NCI-H2081 (cell line): ENCODE data around the gene LGMN.

Experiments used
- DNase-seq, 2 experiments: peaks; one replicate each; lab custom pipeline; 2025; lab: John Stamatoyannopoulos, UW

The LGMN gene

DNA sequence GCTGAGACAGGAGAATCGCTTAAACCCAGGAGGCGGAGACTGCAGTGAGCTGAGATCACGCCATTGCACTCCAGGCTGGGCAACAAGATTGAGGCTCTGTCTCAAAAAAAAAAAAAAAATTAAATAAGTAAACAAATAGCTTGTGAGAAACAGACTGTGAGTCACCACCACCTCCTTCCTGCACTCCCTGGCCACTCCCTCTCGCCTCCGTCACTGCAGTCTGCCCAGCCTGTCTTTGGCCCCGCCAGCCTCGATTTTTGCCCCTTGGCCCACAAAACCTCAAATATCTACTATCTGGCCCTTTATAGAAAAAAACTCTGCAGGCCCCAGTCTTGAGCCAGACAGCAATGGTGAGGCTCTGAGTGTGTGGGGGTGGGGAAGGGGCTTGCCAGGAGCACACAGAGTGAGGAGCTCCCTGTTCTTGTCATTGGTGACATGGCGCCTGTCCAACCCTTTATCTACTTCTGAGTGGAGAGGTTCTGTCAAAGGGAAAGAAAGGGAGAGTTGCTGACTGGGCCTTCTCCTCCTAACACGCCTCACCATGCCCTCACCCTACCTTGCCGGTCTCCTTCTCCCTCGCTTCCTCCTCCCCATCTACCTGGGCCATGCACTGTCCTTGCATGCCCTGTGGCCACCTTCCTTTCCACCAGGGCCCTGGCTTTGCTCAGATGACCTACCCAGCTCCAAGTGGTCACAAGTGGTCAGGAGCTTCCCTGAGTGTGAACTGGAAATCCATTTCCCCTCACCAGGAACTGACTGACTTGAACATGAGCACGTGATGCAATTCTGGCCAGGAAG is 22.1 kb downstream of the LGMN start:
- no peak for DNase-seq

DNA sequence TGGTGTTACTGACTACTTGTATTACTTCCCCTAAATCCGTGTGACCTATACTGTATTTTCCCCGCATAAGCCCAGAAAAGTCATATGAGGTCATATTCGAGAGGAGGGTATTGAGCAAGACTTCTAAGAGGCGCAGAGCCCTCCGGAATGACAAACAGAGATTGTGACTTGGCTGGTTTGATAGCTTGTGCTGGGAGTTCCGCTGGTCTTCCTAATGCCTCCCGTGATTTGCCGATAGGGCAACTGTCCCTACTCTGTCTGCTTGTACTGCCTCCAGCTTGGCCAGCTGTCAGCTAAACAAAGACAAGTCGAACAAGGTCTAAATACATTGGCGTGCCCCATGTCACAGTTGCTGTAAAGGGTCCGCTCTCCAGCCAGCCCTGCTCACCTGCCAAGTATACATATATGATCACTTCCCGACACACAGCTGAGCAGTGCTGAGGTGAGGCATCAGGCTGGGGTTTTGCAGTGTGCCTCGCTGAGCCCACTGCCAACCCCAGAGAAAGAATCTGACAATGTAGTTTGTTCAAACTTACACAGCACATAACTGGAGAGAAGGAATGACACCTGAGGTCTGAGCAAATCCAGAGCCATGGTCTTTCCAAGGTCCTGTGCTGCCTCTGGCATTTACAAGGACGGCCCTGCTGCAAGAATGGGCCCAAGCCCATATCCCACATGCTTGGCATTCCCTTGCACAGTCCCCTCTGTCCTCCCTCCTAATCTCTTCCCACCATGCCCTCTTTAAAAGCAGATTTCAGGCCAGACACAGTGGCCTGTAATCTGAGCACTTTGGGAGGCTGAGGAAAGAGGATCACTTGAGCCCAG is 23.7 kb downstream of the LGMN start:
- no peak for DNase-seq

GRCh38 chr14:92719890-92720323 is 28.5 kb downstream of the LGMN start:
- peak in 1 of 2 experiments; percentile 33 for DNase-seq

GRCh38 chr14:92719421-92719820 is 29.0 kb downstream of the LGMN start:
- DNase-seq = no peak

GRCh38 chr14:92718664-92719063 is 29.8 kb downstream of the LGMN start:
- DNase-seq = no peak

DNA sequence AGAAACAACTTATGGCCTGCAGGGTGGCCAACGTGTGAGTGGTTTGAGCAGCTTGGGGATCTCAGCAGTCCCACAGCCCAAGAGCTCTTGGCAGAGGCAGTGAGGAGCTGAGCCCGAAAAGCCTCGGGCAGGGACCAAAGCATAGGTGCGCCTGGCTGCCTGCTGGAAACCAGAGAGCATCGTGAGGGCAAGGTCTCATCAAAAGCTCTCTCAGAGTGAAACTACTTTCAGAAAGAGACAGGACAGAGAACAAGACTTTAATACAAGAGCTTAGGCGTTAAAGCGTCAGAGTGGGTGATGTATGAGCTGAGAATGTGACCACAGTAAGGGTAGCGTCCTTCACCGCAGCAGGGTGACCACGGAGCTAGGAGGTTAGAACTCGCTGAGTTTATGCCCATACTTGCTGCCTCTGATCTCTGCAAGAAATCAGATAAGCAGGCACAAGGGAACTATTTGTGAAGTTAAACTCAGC is 30.8 kb downstream of the LGMN start:
- no peak for DNase-seq

DNA sequence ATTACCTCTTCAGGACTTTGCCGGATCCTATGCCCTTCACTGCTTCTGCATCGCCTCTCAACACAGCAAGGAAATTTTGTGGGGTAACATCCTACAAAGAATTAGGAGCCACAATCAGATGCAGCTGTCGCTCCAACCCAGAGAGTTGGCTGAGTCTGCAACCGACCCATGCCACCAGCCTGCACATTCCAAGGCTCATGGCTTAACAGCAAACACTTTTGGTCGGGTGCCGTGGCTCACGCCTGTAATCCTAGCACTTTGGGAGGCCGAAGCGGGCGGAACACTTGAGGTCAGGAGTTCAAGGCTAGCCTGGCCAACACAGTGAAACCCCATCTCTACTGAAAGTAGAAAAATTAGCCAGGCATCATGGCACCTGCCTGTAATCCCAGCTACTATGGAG is 32.3 kb downstream of the LGMN start:
- DNase-seq = no peak

GRCh38 chr14:92714739-92715307 is 33.6 kb downstream of the LGMN start:
- DNase-seq = peak; percentile 61 to 69

- no peak for DNase-seq
Measured at GRCh38 chr14:92712654-92713051, 35.8 kb downstream of the LGMN start.

GRCh38 chr14:92711976-92712653 is 36.3 kb downstream of the LGMN start:
- no peak for DNase-seq

DNA sequence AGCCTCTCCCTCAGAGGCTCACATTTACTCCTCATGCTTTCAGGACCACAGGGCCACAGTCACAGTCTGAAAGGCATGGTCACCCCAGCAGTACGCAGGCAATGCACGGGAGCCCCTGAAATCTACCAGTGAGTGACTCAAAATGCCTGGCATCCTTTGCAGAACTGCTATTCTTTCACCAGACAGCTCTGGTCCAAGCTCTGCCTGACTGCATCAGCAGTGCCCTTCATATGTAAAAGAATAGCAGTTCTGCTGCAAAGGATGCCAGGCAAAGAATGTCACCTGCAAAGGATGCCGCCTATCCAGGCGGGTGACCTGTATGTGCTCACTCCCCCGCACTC is 38.5 kb downstream of the LGMN start:
- DNase-seq = no peak

- no peak for DNase-seq
Measured at GRCh38 chr14:92709340-92710000, 39.0 kb downstream of the LGMN start.

DNA sequence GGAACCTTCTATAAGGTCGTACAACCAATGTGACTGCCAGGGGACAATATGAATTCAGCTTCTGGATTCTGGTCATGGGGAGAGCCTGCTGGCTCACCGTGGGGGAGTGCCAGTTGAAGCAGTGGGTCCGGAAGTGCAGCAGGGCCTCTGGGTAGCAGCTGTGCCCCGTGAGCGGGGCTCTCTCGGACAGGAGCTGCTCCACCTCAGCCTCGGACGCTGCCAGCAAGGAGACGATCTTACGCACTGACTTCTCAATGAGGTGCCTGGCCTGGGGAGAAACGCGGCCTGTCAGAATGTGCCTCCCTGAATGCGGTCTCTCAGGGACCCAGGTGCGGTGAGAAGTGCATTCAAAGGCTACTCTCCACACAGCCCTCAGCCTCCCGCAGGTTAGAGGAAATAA is 42.0 kb downstream of the LGMN start:
- no peak for DNase-seq

DNA sequence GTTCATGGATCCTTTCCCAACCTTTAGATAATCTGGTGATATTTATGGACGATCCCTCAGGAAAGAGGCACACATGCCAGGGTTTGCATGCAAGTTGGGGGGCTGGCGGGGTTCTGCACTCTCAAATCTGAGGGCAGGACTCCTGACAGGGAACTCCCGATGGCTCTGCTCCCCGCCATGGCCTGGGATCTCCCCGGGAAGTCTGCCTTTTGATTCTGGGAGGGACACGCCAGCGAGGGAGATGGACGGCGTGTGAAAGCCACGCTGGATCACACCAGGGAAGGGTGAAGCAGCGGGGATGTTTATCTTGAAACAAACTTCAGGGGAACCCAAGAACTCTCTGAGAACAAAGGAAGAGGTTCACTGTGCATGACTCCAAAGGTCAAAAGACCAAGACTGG is 43.6 kb downstream of the LGMN start:
- DNase-seq = no peak

GRCh38 chr14:92704036-92704804 is 44.2 kb downstream of the LGMN start:
- no peak for DNase-seq

- no peak for DNase-seq
Measured at GRCh38 chr14:92703516-92703915, 44.9 kb downstream of the LGMN start.

GRCh38 chr14:92702441-92702918 is 45.9 kb downstream of the LGMN start:
- DNase-seq = no peak

DNA sequence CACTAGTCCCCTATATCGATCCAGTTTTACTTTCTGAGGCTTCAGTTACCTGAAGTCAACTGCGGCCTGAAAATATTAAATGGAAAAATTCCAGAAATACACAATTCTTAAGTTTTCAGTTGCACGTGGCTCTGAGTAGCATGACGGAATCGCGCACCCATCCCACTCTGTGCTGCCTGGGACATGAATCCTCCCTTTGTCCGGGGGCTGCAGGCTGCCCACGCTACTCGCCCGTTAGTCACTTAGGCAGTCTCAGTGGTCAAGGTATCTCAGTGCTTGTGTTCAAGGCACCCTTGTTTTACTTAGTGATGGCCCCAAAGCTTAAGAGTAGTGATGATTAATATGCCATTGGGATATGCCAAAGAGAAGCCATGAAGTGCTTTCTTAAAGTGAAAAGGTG is 46.6 kb downstream of the LGMN start:
- DNase-seq = no peak

GRCh38 chr14:92698393-92698792 is 50.0 kb downstream of the LGMN start:
- no peak for DNase-seq

- DNase-seq = no peak
Measured at GRCh38 chr14:92696366-92696765, 52.1 kb downstream of the LGMN start.

DNA sequence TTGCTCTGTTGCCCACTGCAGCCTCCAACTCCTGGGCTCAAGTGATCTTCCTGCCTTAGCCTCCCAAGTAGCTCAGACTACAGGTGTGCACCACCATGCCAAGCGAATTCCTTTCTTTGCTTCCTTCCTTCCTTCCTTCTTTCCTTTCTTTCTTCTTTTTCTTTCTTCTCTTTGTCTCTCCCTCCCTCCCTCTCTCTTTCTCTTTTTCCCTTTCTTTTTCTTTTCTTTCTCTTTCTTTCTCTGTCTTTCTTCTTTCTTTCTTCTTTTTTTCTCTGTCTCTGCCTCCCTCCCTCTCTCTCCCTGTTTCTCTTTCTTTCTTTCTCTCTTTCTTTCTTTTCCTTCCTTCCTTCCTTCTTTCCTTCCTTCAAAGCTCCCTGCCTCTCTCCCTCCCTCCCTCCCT is 52.9 kb downstream of the LGMN start:
- DNase-seq = no peak
